K562 (cell line): Measurements from ENCODE around the gene FIBP. TPM values are rescaled to one million over a fixed set of nuclear protein-coding genes. Genes with fewer than 3 reads are reported as not detected.

ENCODE experiments used
- AFF4 ChIP-seq: sonication (generic); formaldehyde crosslinking; IDR thresholded peaks from 2 replicates; pipeline ENCODE4 v1.8.0; 2023; ENCODE audit warnings: mild to moderate bottlenecking, missing genetic modification reagents
- BCOR ChIP-seq: fragments of 450-650 bp; IDR thresholded peaks from 2 replicates; pipeline ENCODE4 v1.6.1; 2016
- CREB1 ChIP-seq, 2 experiments: sonication (generic) in 1 of 2; formaldehyde crosslinking in 1 of 2; IDR thresholded peaks; 2 replicates each; pipeline versions ENCODE4 v1.6.1 to v1.8.0; 2012 to 2022; ENCODE audit warnings: inconsistent platforms in 1 of 2, mild to moderate bottlenecking in 1 of 2, missing genetic modification reagents in 1 of 2, moderate library complexity in 1 of 2
- CTBP1 ChIP-seq: fragments of 450-650 bp; IDR thresholded peaks from 2 replicates; pipeline ENCODE4 v1.6.1; 2016; ENCODE audit warnings: borderline replicate concordance
- ELF4 ChIP-seq: fragments of 450-650 bp; formaldehyde crosslinking; IDR thresholded peaks from 2 replicates; pipeline ENCODE4 v1.4.0; 2022; ENCODE audit warnings: missing genetic modification characterization
- FOXM1 ChIP-seq, 2 experiments: fragments of 450-650 bp in 1 of 2; sonication (generic) in 1 of 2; formaldehyde crosslinking in 1 of 2; IDR thresholded peaks; 2 replicates each; pipeline versions ENCODE4 v1.6.1 to v1.9.0; 2017 to 2022; ENCODE audit warnings: low read depth in 2 of 2, mild to moderate bottlenecking in 2 of 2, missing genetic modification reagents in 1 of 2, moderate library complexity in 1 of 2
- FOXO4 ChIP-seq: fragments of 450-650 bp; formaldehyde crosslinking; IDR thresholded peaks from 2 replicates; pipeline ENCODE4 v1.4.0; 2020; ENCODE audit warnings: mild to moderate bottlenecking, moderate library complexity
- GATAD2B ChIP-seq: fragments of 450-650 bp; IDR thresholded peaks from 2 replicates; pipeline ENCODE4 v1.6.1; 2017; ENCODE audit warnings: mild to moderate bottlenecking, borderline replicate concordance
- GTF3C2 ChIP-seq: IDR thresholded peaks from 3 replicates; pipeline ENCODE4 v1.6.1; 2011; ENCODE audit warnings: borderline replicate concordance, mild to moderate bottlenecking, moderate library complexity; ENCODE audit not compliant: insufficient read length; ENCODE audit errors: extremely low read depth
- HEY1 ChIP-seq: fragments of 250-450 bp; sonication (Bioruptor Pico); IDR thresholded peaks from 2 replicates; pipeline ENCODE4 v1.5.0; 2020; ENCODE audit warnings: mild to moderate bottlenecking, moderate library complexity, borderline replicate concordance
- KDM2B ChIP-seq: fragments of 250-450 bp; sonication (Bioruptor Pico); IDR thresholded peaks from 2 replicates; pipeline ENCODE4 v1.8.0; 2021; ENCODE audit warnings: mild to moderate bottlenecking, moderate library complexity
- MTF1 ChIP-seq: fragments of 250-450 bp; sonication (Bioruptor Pico); IDR thresholded peaks from 2 replicates; pipeline ENCODE4 v1.9.0; 2021; ENCODE audit warnings: moderate library complexity, mild to moderate bottlenecking, inconsistent platforms, borderline replicate concordance
- RBM14 ChIP-seq: fragments of 200-400 bp; formaldehyde crosslinking; IDR thresholded peaks from 2 replicates; pipeline ENCODE4 v1.6.1; 2018; ENCODE audit warnings: low read depth, mild to moderate bottlenecking, low read length, moderate library complexity, borderline replicate concordance; ENCODE audit not compliant: insufficient read depth
- RCOR1 ChIP-seq, 2 experiments: IDR thresholded peaks; 2 replicates each; pipeline ENCODE4 v1.6.1; 2012; ENCODE audit warnings: low read depth in 2 of 2, low read length in 2 of 2, borderline replicate concordance in 1 of 2, improper control_type of control experiment in 1 of 2
- SOX6 ChIP-seq: fragments of 450-650 bp; IDR thresholded peaks from 2 replicates; pipeline ENCODE4 v1.6.1; 2014; ENCODE audit warnings: mild to moderate bottlenecking
- ZC3H8 ChIP-seq: fragments of 450-650 bp; IDR thresholded peaks from 2 replicates; pipeline ENCODE4 v1.6.1; 2017
- ZNF695 ChIP-seq: fragments of 450-650 bp; formaldehyde crosslinking; IDR thresholded peaks from 2 replicates; pipeline ENCODE4 v1.4.0; 2020; ENCODE audit warnings: mild to moderate bottlenecking, moderate library complexity
- polyA plus RNA-seq, 8 experiments: library from polyadenylated mRNA; depleted of rRNA in 4 of 8; stranded (reverse) in 5 of 8; unstranded in 3 of 8; fragments of >200 nt; fragmentation: Nextera tagmentation in 2 of 8; fragmentation: Illumina TruSeq in 1 of 8; extraction: Ambion mirVana in 2 of 8; extraction: Trizol in 1 of 8; gene quantifications; 2 replicates each; pipeline versions ENCODE4 v1.2.1 to v1.2.3, GENCODE V29; 2011 to 2014; ENCODE audit warnings: inconsistent platforms in 1 of 8, missing spikeins in 1 of 8
- total RNA-seq, 7 experiments: library from RNA; depleted of rRNA in 6 of 7; stranded (reverse); fragments of >200 nt in 6 of 7; fragmentation: Illumina TruSeq in 2 of 7; extraction: Trizol in 2 of 7; gene quantifications; 2 replicates each; pipeline versions ENCODE4 v1.2.1 to v1.2.3, GENCODE V29; 2011 to 2021; ENCODE audit warnings: low replicate concordance in 1 of 7
- TF ChIP-seq, protein P1 (sequence below), 2 experiments: fragments of 450-650 bp; conservative IDR thresholded peaks; 2 replicates each; pipeline ENCODE4 v1.6.1; 2017; ENCODE audit warnings: mild to moderate bottlenecking in 2 of 2, moderate library complexity in 2 of 2

Gene FIBP
- total and polyA plus RNA-seq, 9 of the 15 experiments (the other 6 are each of a cell fraction or from before 2014, with no cell fraction given), result 41.2 to 79.2 (median 48.6) TPM

DNA sequence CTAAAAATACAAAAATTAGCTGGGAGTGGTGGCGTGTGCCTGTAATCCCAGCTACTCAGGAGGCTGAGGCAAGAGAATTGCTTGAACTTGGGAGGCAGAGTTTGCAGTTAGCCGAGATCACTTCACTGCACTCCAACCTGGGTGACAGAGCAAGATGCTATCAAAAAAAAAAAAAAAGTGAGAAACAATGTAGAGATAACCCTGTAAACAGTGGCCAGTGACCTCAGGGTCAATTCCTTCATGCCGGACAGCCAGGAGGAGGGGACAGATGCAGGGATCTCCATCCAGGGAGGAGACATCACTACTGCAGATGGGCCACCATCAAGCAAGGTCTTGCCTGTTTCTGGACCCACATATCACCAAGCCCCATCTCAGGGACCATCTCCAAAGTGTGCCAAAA lies 40.5 kb downstream of the FIBP start (continued):
- TF ChIP-seq, protein P1, sequence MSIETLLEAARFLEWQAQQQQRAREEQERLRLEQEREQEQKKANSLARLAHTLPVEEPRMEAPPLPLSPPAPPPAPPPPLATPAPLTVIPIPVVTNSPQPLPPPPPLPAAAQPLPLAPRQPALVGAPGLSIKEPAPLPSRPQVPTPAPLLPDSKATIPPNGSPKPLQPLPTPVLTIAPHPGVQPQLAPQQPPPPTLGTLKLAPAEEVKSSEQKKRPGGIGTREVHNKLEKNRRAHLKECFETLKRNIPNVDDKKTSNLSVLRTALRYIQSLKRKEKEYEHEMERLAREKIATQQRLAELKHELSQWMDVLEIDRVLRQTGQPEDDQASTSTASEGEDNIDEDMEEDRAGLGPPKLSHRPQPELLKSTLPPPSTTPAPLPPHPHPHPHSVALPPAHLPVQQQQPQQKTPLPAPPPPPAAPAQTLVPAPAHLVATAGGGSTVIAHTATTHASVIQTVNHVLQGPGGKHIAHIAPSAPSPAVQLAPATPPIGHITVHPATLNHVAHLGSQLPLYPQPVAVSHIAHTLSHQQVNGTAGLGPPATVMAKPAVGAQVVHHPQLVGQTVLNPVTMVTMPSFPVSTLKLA (conservative IDR thresholded peaks at IDR 0.05), result no peak
- no peak for TF ChIP-seq FOXM1 (IDR thresholded peaks at IDR 0.05; ENCODE audit: low read depth)
- TF ChIP-seq FOXM1 (CRISPR knock-in tag; IDR thresholded peaks at IDR 0.05; ENCODE audit: low read depth), result no peak
- TF ChIP-seq FOXO4 (CRISPR knock-in tag), result no peak
- no peak for TF ChIP-seq ELF4
- no peak for TF ChIP-seq HEY1 (CRISPR knock-in tag)
- no peak for TF ChIP-seq ZNF695
- TF ChIP-seq RBM14, result no peak
- TF ChIP-seq RCOR1 (IDR thresholded peaks at IDR 0.05; ENCODE audit: borderline replicate concordance in 1 of 2, low read depth in 2 of 2, low read length in 2 of 2), result peak in 1 of 2 experiments; percentile 54; a peak in 1 of 4 replicates
- no peak for TF ChIP-seq AFF4 (CRISPR knock-in tag)
- no peak for TF ChIP-seq MTF1 (CRISPR knock-in tag)
- TF ChIP-seq CTBP1, result peak; percentile 16; the same call in 1 of the 2 replicates
- TF ChIP-seq KDM2B (CRISPR knock-in tag), result no peak
- TF ChIP-seq GATAD2B, result no peak
- no peak for TF ChIP-seq CREB1 (IDR thresholded peaks at IDR 0.05)
- TF ChIP-seq CREB1 (CRISPR knock-in tag; IDR thresholded peaks at IDR 0.05), result no peak
- TF ChIP-seq SOX6, result peak; percentile 64; the same call in 1 of the 2 replicates
- no peak for TF ChIP-seq BCOR
- TF ChIP-seq GTF3C2, result no peak
- no peak for TF ChIP-seq ZC3H8
- TF ChIP-seq, all 486 proteins: peak for 10
